HCT116 (cell line): ENCODE results near the gene MAP3K4.

Experiments
- ATF3 ChIP-seq: IDR thresholded peaks from 2 replicates; pipeline ENCODE4 v1.6.1; 2012
- CTCF ChIP-seq, 3 experiments: fragments of 200-600 bp in 1 of 3; sonication (generic) in 1 of 3; IDR thresholded peaks in 2 of 3; conservative IDR thresholded peaks in 1 of 3; 2 replicates each; pipeline ENCODE4 v1.5.1; 2012 to 2017; ENCODE audit warnings: low read depth in 2 of 3, low read length in 2 of 3, antibody characterized with exemption in 1 of 3, borderline replicate concordance in 1 of 3, control low read depth in 1 of 3, mild to moderate bottlenecking in 1 of 3, mixed read lengths in 1 of 3, mixed run types in 1 of 3, moderate library complexity in 1 of 3; ENCODE audit not compliant: insufficient read depth in 1 of 3
- EZH2phosphoT487 ChIP-seq: fragments of 200-600 bp; IDR thresholded peaks from 2 replicates; pipeline ENCODE4 v1.6.1; 2018; ENCODE audit warnings: antibody characterized with exemption, borderline replicate concordance
- JUND ChIP-seq: IDR thresholded peaks from 2 replicates; pipeline ENCODE4 v1.6.1; 2012
- POLR2A ChIP-seq: IDR thresholded peaks from 2 replicates; pipeline ENCODE4 v1.7.0; 2011; ENCODE audit warnings: borderline replicate concordance; ENCODE audit not compliant: insufficient read depth, insufficient read length; ENCODE audit errors: extremely low read depth
- REST ChIP-seq: IDR thresholded peaks from 2 replicates; pipeline ENCODE4 v1.6.1; 2012; ENCODE audit warnings: low read depth
- SP1 ChIP-seq: IDR thresholded peaks from 2 replicates; pipeline ENCODE4 v1.6.1; 2012; ENCODE audit warnings: low read depth
- YY1 ChIP-seq: IDR thresholded peaks from 2 replicates; pipeline ENCODE4 v1.6.1; 2011; ENCODE audit warnings: low read length, low read depth, moderate library complexity, mild to moderate bottlenecking; ENCODE audit not compliant: insufficient replicate concordance; ENCODE audit errors: extremely low read depth
- ZBTB33 ChIP-seq: IDR thresholded peaks from 2 replicates; pipeline ENCODE4 v1.6.1; 2011; ENCODE audit warnings: mild to moderate bottlenecking, low read length, moderate library complexity; ENCODE audit not compliant: insufficient replicate concordance; ENCODE audit errors: extremely low read depth
- ZFX ChIP-seq: fragments of 450-650 bp; IDR thresholded peaks from 2 replicates; pipeline ENCODE4 v1.6.1; 2017

- TF ChIP-seq ZBTB33: no peak
- no peak for TF ChIP-seq ZFX
- TF ChIP-seq SP1: no peak
- TF ChIP-seq CTCF (IDR thresholded peaks at IDR 0.05 in 2 of 3, conservative IDR thresholded peaks at IDR 0.05 in 1 of 3; ENCODE audit: borderline replicate concordance in 1 of 3, insufficient read depth in 1 of 3, low read depth in 2 of 3, low read length in 2 of 3): no peak
- TF ChIP-seq POLR2A: no peak
- TF ChIP-seq ATF3: no peak
- no peak for TF ChIP-seq REST
- no peak for TF ChIP-seq YY1
- no peak for TF ChIP-seq EZH2phosphoT487
- TF ChIP-seq JUND: no peak
These were observed 73.3 kb downstream of the MAP3K4 start for GRCh38 chr6:161064915-161065314.
